H1 (cell line): ENCODE data around the gene CYB561A3. TPM values are rescaled to one million over a fixed set of nuclear protein-coding genes. Genes with fewer than 3 reads are reported as not detected.

Experiments
- BCL11A ChIP-seq, 2 experiments: IDR thresholded peaks; one replicate each; pipeline ENCODE4 v1.6.1; 2011; ENCODE audit warnings: low read depth in 2 of 2, low read length in 2 of 2, mild to moderate bottlenecking in 2 of 2
- PHF8 ChIP-seq: fragments of 200-600 bp; sonication (generic); conservative IDR thresholded peaks from 2 replicates; pipeline ENCODE4 v1.7.1; 2012; ENCODE audit warnings: low read depth, mild to moderate bottlenecking, inconsistent platforms, low read length, moderate library complexity
- TCF12 ChIP-seq: IDR thresholded peaks from 2 replicates; pipeline ENCODE4 v1.6.1; 2011; ENCODE audit warnings: low read depth, mild to moderate bottlenecking, low read length
- polyA plus RNA-seq, 7 experiments: library from polyadenylated mRNA; depleted of rRNA in 3 of 7; stranded (reverse) in 5 of 7; unstranded in 2 of 7; fragments of >200 nt in 5 of 7; fragments of 200-250 nt in 2 of 7; gene quantifications; 1 replicate in 5 of 7; 2 replicates in 1 of 7; 4 replicates in 1 of 7; pipeline versions ENCODE4 v1.2.1 to v1.2.3, GENCODE V29; 2011 to 2013; ENCODE audit warnings: missing spikeins in 2 of 7, mixed read lengths in 2 of 7
- total RNA-seq: library from RNA; stranded (reverse); fragmentation: NEBNext Ultra II Directional; extraction: Animal tissue kit (Norgen Biotek cat#: 25700); gene quantifications from 2 replicates; pipeline ENCODE4 v1.2.1, GENCODE V29; 2021

CYB561A3 gene
- total and polyA plus RNA-seq, 2 of the 8 experiments (the other 6 are each of a cell fraction or from before 2014, with no cell fraction given) = 29.6 to 41.2 TPM

DNA sequence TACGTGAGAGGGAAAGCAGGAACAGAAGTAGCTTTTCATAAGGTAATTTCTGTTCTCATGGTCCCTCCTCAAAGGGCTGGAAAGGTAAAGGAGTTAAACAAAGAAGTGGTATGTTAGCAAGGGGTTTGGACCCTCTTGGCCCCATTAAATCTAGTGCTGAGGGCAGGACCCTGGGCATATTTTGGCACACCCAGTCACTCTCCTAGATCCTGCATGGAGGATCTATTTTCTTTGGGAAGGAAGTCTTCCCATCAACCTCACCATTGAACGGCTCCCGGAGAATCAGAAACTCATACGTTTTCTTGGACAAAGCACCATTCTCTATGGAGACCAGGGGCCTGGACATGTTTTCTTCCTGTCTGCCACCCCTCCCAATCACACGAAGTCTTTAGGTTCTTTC lies 42.4 kb upstream of the CYB561A3 start (continued):
- TF ChIP-seq BCL11A (IDR thresholded peaks at IDR 0.05; ENCODE audit: low read depth in 2 of 2, low read length in 2 of 2) = no peak
- no peak for TF ChIP-seq TCF12
- TF ChIP-seq PHF8 = no peak
